Psoas muscle (tissue), 8 donors: Measurements from ENCODE around the gene NR2C2. TPM values are rescaled to one million over a fixed set of nuclear protein-coding genes. Genes with fewer than 3 reads are reported as not detected.
A peak's percentile ranks its signal among the peaks of the same experiment; 100 is the strongest.

Experiments
- ATAC-seq, 4 donors: fragments of 200-7000 bp; cut with Tn5 transposase; one replicate each; pipeline ENCODE4 v1.9.1; 2020; ENCODE audit warnings: moderate library complexity in 3 of 4, mild to moderate bottlenecking in 2 of 4
- DNase-seq, 2 donors: peaks; one replicate each; pipeline ENCODE4 v3.0.0-alpha.2; 2020
- H3K27ac ChIP-seq: fragments of 200-600 bp; one replicate; pipeline ENCODE4 v1.8.0; 2022
- H3K27me3 ChIP-seq, 3 donors: fragments of 200-600 bp in 1 of 3; one replicate each; pipeline versions ENCODE4 v1.6.1 to v1.8.0; 2013 to 2022; ENCODE audit warnings: low read length in 2 of 3, mild to moderate bottlenecking in 2 of 3, moderate library complexity in 1 of 3; ENCODE audit not compliant: insufficient read depth in 3 of 3
- H3K36me3 ChIP-seq, 2 donors: fragments of 200-600 bp in 1 of 2; one replicate each; pipeline versions ENCODE4 v1.6.1 to v1.8.0; 2013 to 2022; ENCODE audit warnings: low read depth in 1 of 2, mild to moderate bottlenecking in 1 of 2, moderate library complexity in 1 of 2; ENCODE audit not compliant: insufficient read depth in 1 of 2
- H3K4me1 ChIP-seq: fragments of 200-600 bp; one replicate; pipeline ENCODE4 v1.8.0; 2022
- H3K4me3 ChIP-seq: fragments of 200-600 bp; one replicate; pipeline ENCODE4 v1.8.0; 2022; ENCODE audit warnings: mild to moderate bottlenecking
- H3K9me3 ChIP-seq: fragments of 200-600 bp; one replicate; pipeline ENCODE4 v1.8.0; 2022
- WGBS, 3 donors: extraction: QIAGEN DNeasy Blood & Tissue Kit; methylation state at CpG; one replicate each; pipeline versions ENCODE4 v1.1.6 to v1.1.7; 2013; 5-methylcytosine and 5-hydroxymethylcytosine counted together
- intact Hi-C, 2 donors: fragments of 100-400 bp; cut with DNase I; formaldehyde crosslinking; loops; one replicate each; pipeline versions ENCODE4 v1.11.0 to v1.14.2; 2022
- polyA plus RNA-seq, 3 donors: library from polyadenylated mRNA; stranded (reverse); fragments of 200-250 nt; gene quantifications; one replicate each; pipeline ENCODE4 v1.2.3, GENCODE V29; 2013
- total RNA-seq, 4 donors: library from RNA; stranded (reverse); fragmentation: NEBNext Ultra II Directional in 2 of 4; extraction: Animal tissue kit (Norgen Biotek cat#: 25700) in 2 of 4; gene quantifications; one replicate each; pipeline versions ENCODE4 v1.2.1 to v1.2.4, GENCODE V29; 2021 to 2023
- TF ChIP-seq, protein P1 (sequence below): fragments of 200-600 bp; IDR thresholded peaks from one replicate; pipeline ENCODE4 v1.8.0; 2022; ENCODE audit warnings: antibody characterized with exemption
- donor health status: healthy with polysubstance abuse.
- donor health status: DM: no; HTN: no; CAD: no; lungs with moderate emphysema.
- donor health status: Bipolar disorder and iron deficiency.
- donor health status: healthy.
- donor health status: DM: yes; HTN: yes; CAD: no.
- donor health status: DM: no; HTN: no; CAD: no.
- donor health status: DM: no; HTN: no; CAD: no.
- donor health status: DM: yes; HTN: yes; CAD: no.

Gene NR2C2
- total and polyA plus RNA-seq, 7 donors = 8.7 to 37.1 (median 28.3) TPM

DNA sequence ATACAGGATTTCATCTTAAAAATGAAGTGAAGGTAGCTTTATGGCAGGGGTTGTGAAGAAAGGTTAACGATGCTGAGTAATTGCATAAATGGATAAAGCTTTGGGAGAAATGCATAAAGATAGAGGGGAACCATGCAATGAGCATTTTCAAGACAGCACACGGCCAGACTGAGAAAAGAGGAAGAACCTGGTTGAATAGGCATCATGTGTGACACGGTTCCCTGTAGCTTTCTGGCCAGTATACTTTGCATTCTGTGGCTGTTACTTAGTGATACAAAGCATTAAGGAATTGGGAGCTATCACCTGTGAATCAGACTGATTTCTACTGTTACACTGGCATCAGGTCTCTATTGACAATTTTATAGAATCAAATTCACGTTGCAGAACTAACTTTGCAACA, 33.3 kb downstream of the NR2C2 start:
- H3K4me1 ChIP-seq = peaks cover 5% of the 10 kb centered on the region
- no peaks in the 10 kb centered on the region for H3K36me3 ChIP-seq
- peaks cover 7% of the 10 kb centered on the region for H3K9me3 ChIP-seq
- H3K27ac ChIP-seq = no peak overlapping the region
- intact Hi-C loops = no loop called here
- WGBS, 3 donors = 87 to 88% (median 87%) methylated on average over 4 of the region's 4 CpGs
- DNase-seq (no peak), ATAC-seq (no peak)
- no peak overlapping the region for H3K4me3 ChIP-seq
- H3K27me3 ChIP-seq = no peaks in the 10 kb centered on the region
- TF ChIP-seq, protein P1, sequence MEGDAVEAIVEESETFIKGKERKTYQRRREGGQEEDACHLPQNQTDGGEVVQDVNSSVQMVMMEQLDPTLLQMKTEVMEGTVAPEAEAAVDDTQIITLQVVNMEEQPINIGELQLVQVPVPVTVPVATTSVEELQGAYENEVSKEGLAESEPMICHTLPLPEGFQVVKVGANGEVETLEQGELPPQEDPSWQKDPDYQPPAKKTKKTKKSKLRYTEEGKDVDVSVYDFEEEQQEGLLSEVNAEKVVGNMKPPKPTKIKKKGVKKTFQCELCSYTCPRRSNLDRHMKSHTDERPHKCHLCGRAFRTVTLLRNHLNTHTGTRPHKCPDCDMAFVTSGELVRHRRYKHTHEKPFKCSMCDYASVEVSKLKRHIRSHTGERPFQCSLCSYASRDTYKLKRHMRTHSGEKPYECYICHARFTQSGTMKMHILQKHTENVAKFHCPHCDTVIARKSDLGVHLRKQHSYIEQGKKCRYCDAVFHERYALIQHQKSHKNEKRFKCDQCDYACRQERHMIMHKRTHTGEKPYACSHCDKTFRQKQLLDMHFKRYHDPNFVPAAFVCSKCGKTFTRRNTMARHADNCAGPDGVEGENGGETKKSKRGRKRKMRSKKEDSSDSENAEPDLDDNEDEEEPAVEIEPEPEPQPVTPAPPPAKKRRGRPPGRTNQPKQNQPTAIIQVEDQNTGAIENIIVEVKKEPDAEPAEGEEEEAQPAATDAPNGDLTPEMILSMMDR = no peak

DNA sequence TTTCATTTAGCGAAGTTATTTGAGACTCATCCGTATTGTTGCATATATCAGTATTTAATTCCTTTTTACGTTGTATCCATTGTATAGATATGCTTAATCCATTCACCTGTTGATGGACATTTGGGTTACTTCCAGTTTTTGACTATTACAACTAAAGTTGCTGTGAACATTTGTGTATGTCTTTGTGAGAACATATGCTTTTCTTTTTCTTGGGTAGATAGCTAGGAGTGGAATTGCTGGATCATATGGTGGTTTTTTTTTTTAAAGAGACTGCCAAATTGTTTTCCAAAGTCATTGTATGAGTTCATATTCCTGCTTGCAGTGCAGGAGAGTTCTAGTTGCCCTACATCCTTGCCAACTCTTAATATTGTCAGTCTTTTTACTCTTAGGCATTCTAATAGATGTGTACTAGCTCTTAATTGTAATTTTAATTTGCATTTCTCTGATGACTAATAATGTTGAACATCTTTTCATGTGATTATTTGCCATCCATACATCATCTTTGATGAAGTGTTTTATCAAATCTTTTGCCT, 37.3 kb downstream of the NR2C2 start:
- Histone ChIP-seq H3K36me3 (no peaks in the 10 kb centered on the region), H3K4me1 (peaks cover 24% of the 10 kb centered on the region), H3K4me3 (no peak overlapping the region), H3K27me3 (no peaks in the 10 kb centered on the region), H3K9me3 (peaks cover 7% of the 10 kb centered on the region), H3K27ac (no peak overlapping the region)
- TF ChIP-seq, protein P1 = no peak
- WGBS, 3 donors = 95 to 100% (median 98%) methylated on average over 3 of the region's 3 CpGs
- ATAC-seq (no peak), DNase-seq (no peak)
- intact Hi-C loops = no loop called here

DNA sequence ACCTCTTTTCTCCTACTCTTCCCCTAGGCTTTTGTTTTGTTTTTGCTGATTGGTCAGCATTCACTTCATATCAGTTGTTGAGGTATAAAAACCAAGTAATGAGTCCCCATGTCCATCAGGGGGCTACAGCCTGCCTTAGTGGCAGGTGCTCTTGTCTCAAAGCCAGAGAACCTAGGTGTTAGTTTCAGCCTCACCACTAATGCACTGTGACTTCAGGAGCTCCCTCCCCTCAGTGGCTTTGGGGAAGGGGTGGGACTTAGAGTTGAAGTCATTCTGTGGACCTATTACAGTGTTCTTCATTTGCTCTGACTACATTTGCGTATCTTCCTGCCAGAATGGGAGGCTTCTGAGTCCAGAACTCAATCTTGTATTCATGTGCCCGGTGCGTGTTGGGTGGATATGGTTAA, 41.6 kb downstream of the NR2C2 start:
- peak in 1 of 4 donors; percentile 39 for ATAC-seq
- WGBS, 3 donors = 93 to 97% (median 96%) methylated on average over 3 of the region's 3 CpGs
- Histone ChIP-seq H3K27me3 (no peaks in the 10 kb centered on the region), H3K36me3 (no peaks in the 10 kb centered on the region), H3K4me1 (peaks cover 54% of the 10 kb centered on the region), H3K4me3 (no peak overlapping the region), H3K27ac (no peak overlapping the region), H3K9me3 (peaks cover 7% of the 10 kb centered on the region)
- intact Hi-C loops = no loop called here
- TF ChIP-seq, protein P1 = no peak
- DNase-seq = no peak

DNA sequence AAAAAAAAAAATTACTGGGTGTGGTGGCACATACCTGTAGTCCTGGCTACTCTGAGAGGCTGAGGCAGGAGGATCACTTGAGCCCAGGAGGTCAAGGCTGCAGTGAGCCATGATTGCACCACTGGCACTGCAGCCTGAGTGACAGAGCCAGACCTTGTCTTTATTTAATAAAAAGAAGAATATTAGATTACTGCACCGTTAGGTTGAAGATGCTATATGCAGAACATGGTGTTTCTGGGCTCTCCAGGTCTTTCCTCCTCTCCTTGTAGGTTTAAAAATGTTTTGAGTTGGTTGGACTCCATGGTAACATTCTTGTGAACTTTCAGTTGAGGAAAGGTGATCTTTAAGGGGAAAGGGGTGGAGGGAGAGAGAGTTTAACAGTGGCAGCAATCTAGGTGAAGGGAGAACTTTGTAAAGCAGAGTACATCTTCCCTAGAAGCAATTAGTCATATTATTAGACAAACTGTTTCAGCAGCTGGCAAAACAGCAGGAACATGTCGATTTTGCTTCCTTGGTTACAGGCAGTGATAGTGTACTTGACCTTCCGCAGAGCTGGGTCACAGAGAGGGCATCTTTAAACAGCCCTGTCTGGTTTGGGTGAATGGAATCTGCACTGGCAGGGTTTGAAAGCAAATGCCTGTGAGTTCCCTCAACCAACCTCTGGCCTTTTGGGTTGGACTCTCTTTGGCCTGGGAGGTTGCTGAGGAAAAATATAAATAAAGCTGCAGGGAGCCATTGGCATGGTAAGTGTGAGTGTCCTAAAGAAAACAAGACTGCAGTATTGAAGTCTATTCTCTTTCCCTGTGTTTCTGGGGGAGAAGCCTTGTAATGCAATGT, 42.8 kb downstream of the NR2C2 start:
- WGBS, 3 donors = 10 to 19% (median 15%) methylated on average over 3 of the region's 3 CpGs
- TF ChIP-seq, protein P1 = no peak

More for the DNA sequence above, 42.8 kb downstream of the NR2C2 start:
- Histone ChIP-seq H3K4me3 (no peak overlapping the region), H3K27ac (peak overlapping the region; percentile 39), H3K36me3 (no peaks in the 10 kb centered on the region), H3K4me1 (peaks cover 54% of the 10 kb centered on the region), H3K27me3 (no peaks in the 10 kb centered on the region), H3K9me3 (no peaks in the 10 kb centered on the region)
- intact Hi-C loops = no loop called here
- no peak for DNase-seq
- peak in 3 of 4 donors; percentile 50 to 87 (median 84) for ATAC-seq
